ENCODE measurements around the gene CNN2. TPM values are rescaled to one million over a fixed set of nuclear protein-coding genes. Genes with fewer than 3 reads are reported as not detected.

Gene CNN2
- total RNA-seq (ENCODE audit: low replicate concordance): 268 and 324 TPM in 2 replicates

DNA sequence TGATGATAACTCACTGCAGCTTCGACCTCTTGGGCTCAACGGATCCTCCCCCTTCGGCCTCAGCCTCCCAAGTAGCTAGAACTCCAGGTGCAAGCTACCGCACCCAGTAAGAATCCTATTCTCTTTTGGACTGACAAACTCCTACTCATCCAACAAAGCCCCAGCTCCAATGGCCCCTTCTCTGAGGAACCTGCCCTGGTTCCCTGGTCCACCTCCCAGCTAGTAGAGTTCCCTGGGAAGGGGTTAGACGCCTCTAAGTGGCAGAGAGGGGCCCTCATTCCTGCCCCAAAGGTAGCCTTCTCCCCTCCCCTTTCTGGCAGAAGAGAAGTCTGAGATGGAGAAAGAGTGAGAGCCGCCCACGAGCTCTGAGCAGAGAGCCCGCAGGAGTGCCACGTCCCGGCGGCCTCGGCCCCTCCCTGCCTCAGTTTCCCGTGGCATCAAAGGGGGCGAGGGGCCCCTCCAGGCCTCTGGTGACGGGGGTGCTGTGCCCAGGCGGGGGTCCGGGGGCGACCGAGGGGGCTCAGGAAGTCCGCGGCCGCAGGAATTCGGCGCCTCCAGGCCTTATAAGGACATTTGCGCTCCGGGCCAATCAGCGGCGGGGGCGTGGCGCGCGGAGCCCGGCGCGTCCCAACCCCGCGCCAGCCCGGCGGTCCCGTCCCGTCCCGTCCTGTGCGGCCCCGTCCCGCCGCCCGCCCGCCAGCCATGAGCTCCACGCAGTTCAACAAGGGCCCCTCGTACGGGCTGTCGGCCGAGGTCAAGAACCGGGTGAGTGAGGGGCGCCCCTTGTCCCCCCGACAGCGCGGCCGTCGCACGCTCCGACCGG lies at the start of gene CNN2:
CNN2 (plus strand) TSS at position 649 of the 823 bp plus-strand sequence; CDS start at position 703, 54 bp downstream.

DNA sequence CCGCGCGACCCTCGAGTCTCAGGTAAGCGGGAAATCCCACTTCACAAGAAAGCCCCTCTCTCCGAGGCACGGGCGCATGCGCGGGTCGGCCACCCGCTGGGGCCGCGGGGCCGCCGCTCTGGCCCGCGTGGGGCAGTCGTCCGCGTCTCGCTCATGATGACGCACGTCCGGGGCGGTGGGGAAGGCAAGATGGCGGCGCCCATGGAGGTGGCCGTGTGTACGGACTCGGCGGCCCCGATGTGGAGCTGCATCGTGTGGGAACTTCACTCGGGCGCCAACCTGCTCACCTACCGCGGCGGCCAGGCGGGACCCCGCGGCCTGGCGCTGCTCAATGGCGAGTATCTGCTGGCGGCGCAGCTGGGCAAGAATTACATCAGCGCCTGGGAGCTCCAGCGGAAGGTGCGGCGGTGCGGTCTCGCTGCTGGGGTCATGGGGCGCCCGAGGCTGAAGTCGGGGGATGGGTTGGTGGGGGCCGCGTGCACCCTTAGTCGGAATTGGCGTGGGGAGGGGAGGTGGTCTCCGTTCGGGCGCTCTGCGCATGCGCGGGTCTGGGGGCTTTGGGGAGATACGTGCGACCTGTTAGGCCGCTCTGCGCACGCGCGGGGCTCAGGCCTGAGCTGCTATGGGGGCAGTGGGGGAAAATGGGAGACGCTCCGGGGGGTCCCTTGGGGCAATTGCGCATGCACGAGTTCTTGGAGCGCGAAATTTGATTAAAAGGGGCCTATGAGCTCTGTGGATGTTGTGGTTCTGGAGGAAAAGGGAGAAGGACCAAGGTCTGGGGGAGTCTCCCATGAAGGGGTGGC lies 42.0 kb upstream of the CNN2 start, which contains the start of gene WDR18:
WDR18 (plus strand) TSS at position 181 of the 803 bp plus-strand sequence; CDS start at position 190, 9 bp downstream.

DNA sequence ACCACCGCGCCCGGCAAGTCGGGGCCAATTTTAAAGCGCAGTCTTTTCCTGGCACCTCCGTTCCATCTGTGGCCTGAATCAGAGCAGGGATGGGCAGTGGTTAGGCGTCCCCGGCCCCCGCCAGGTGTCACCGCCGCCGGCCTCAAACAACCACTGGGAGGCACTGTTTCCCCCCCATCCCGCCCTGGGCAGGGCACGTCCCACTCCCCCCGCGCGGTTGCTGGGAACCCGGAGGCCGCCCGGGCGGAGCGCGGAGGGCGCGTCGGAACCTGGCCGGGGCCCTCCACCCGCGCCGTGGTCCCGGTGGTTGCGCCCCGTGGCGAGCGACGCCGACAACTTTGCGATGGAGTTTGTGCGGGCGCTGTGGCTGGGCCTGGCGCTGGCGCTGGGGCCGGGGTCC lies 26.3 kb upstream of the CNN2 start, which contains the start of gene GRIN3B:
GRIN3B (plus strand) TSS at position 325 of the 400 bp plus-strand sequence; CDS start at position 344, 19 bp downstream.

DNA sequence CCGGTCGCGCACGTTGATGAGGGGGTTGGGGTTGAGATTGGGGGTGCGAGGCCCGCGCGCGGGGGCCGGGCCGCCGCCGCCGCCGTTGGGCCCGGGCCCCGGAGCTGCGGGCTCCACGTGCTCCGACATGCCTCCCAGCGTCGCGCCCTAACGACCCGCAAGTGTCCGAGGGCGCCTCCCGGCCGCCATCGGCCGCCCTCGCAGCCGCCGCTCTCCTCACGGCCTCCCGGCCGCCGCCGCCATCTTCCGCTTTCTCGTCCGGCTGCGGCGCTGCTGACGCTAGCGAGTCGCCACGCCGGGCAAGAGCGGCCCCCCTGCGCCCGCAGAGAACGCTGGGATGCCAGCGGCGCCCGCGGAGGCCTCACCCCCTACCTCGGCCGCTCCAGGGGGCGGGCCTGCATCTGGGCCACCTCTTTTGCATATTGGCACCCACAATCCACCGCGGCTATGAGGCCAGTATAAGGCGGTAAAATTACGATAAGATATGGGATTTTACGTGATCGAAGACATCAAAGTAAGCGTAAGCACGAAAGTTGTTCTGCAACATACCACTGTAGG lies 5.5 kb upstream of the CNN2 start, which contains the start of gene TMEM259:
TMEM259 (minus strand) TSS at position 256 of the 558 bp plus-strand sequence; CDS start at position 129, 127 bp downstream.

DNA sequence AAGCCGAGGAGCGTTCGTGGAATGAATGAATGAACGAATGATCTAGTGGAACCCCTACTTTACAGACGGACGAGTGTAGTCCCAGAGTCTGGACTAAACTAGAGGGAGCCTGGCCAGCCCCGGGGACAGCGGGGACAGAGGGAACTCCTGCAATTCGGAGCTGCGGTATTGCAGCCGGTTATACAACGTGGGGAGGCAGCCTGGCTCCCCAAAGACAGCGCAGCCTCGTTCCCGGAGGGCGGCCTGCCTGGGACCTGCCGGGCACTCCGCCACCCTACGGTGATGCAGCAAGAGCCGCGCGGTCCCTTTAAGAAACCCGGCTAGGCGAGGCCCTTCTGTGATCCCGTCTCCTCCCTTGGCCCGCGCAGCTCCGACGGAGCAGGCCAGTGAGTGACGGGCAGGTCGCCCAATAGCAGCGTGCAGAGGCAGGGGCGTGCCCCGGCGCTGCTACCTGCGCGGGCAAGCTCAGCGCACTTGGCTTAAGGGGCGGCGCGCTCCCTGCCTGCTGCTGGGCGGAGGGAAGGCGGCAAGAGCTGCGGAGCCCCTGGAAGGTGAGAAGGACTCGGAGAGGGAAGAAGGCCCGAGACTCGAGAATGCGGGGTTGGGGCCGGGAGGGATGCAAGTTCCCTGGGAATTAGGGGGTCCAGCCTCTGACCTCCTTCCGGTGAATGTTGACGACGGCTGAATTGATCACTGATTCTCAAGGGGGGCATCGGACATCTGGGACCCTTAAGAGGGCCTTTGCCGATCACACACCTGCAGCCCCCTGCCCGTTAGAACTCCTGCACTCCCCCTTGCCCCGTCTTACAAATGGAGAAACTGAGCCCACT lies 13.5 kb downstream of the CNN2 start, which contains the start of gene ABCA7:
ABCA7 (plus strand) TSS at position 462 of the 830 bp plus-strand sequence. CDS start 1,255 bp downstream, outside the sequence.

DNA sequence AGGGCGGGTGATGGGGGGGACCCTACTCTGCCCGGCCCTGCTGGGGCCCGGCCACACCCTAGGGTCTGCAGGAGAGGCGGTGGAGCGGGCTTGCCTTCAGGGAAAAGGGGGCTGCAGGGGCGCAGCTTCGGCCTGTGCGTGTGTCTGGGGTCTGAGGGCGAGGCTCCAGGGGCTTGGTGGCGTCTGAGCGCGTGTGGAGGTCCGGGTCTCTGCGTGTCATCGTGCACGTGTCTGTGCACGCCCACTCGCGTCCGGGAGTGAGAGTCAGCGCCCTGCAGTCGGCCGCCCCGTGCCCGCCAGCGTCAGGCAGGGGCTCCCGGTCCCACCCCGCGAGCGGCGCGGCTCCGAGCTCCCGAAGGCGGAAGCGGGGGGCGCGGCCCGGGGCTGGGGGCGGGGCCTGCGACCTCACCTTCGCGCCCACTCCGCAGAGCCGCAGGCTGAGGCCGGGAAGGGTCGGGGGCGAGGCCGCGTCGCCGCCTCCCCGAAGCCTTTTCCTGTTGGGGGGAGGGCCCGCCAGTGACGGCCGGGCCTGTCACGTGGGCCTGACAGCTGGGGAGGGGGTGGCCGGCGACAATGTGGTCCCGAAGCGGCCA lies 40.4 kb downstream of the CNN2 start, which contains the start of gene ARHGAP45:
ARHGAP45 (plus strand) TSS at position 420 of the 593 bp plus-strand sequence. CDS start 239 bp downstream, outside the sequence.

Other genes with a start within 250 kb of the CNN2 start
- 77.1 and 91.9 TPM in 2 replicates for gene PTBP1, start 229.2 kb upstream of the CNN2 start, total RNA-seq (ENCODE audit: low replicate concordance)
- gene PLPPR3, start 204.7 kb upstream of the CNN2 start, total RNA-seq (ENCODE audit: low replicate concordance): 0.15 and 1.2 TPM in 2 replicates
- not detected in 2 replicates for gene AZU1, start 198.8 kb upstream of the CNN2 start, total RNA-seq (ENCODE audit: low replicate concordance)
- gene PRTN3, start 185.6 kb upstream of the CNN2 start, total RNA-seq (ENCODE audit: low replicate concordance): not detected in 2 replicates
- 0.15 TPM in 1 of 2 replicates, not detected in the other for gene ELANE, start 174.3 kb upstream of the CNN2 start, total RNA-seq (ENCODE audit: low replicate concordance)
- gene CFD, start 166.9 kb upstream of the CNN2 start, total RNA-seq (ENCODE audit: low replicate concordance): 0.83 and 156 TPM in 2 replicates
- gene MED16, start 133.4 kb upstream of the CNN2 start, total RNA-seq (ENCODE audit: low replicate concordance): 23.5 and 33.1 TPM in 2 replicates
- not detected in 2 replicates for gene RNU6-9, start 133.1 kb upstream of the CNN2 start, total RNA-seq (ENCODE audit: low replicate concordance)
- 6.8 and 24.8 TPM in 2 replicates for gene R3HDM4, start 113.4 kb upstream of the CNN2 start, total RNA-seq (ENCODE audit: low replicate concordance)
- gene KISS1R, start 109.3 kb upstream of the CNN2 start, total RNA-seq (ENCODE audit: low replicate concordance): not detected in 2 replicates
- gene ARID3A, start 100.6 kb upstream of the CNN2 start, total RNA-seq (ENCODE audit: low replicate concordance): 7.6 and 15.2 TPM in 2 replicates
- 37.1 and 127 TPM in 2 replicates for gene WDR18, start 42.3 kb upstream of the CNN2 start, total RNA-seq (ENCODE audit: low replicate concordance)
- 0.23 and 0.45 TPM in 2 replicates for gene GRIN3B, start 26.2 kb upstream of the CNN2 start, total RNA-seq (ENCODE audit: low replicate concordance)
- 41.3 and 58.0 TPM in 2 replicates for gene TMEM259, start 5.5 kb upstream of the CNN2 start, total RNA-seq (ENCODE audit: low replicate concordance)
- gene RNU6-2, start 5.1 kb upstream of the CNN2 start, total RNA-seq (ENCODE audit: low replicate concordance): not detected in 2 replicates
- gene ABCA7, start 13.5 kb downstream of the CNN2 start, total RNA-seq (ENCODE audit: low replicate concordance): 2.2 and 8.4 TPM in 2 replicates
- gene ARHGAP45, start 40.6 kb downstream of the CNN2 start, total RNA-seq (ENCODE audit: low replicate concordance): 0.82 and 4.7 TPM in 2 replicates
- gene POLR2E, start 68.8 kb downstream of the CNN2 start, total RNA-seq (ENCODE audit: low replicate concordance): 127 and 132 TPM in 2 replicates
- gene GPX4, start 77.4 kb downstream of the CNN2 start, total RNA-seq (ENCODE audit: low replicate concordance): 382 and 1,065 TPM in 2 replicates
- gene SBNO2, start 147.7 kb downstream of the CNN2 start, total RNA-seq (ENCODE audit: low replicate concordance): 40.7 and 112 TPM in 2 replicates
- gene STK11, start 179.2 kb downstream of the CNN2 start, total RNA-seq (ENCODE audit: low replicate concordance): 77.6 and 112 TPM in 2 replicates
- gene CBARP, start 211.4 kb downstream of the CNN2 start, total RNA-seq (ENCODE audit: low replicate concordance): 0.82 and 1.1 TPM in 2 replicates
- gene ATP5F1D, start 215.1 kb downstream of the CNN2 start, total RNA-seq (ENCODE audit: low replicate concordance): 36.6 and 63.1 TPM in 2 replicates
- gene MIDN, start 222.0 kb downstream of the CNN2 start, total RNA-seq (ENCODE audit: low replicate concordance): 2.8 and 15.9 TPM in 2 replicates
- gene CIRBP, start 242.7 kb downstream of the CNN2 start, total RNA-seq (ENCODE audit: low replicate concordance): 148 and 327 TPM in 2 replicates
- gene FAM174C, start 248.9 kb downstream of the CNN2 start, total RNA-seq (ENCODE audit: low replicate concordance): 8.4 and 17.5 TPM in 2 replicates

Measured in smooth muscle cell of the coronary artery (primary cell).